H9 (cell line): ENCODE results near the gene PTPRN2. TPM values are rescaled to one million over a fixed set of nuclear protein-coding genes. Genes with fewer than 3 reads are reported as not detected.

Experiments used
- DNase-seq: peaks from one replicate; pipeline ENCODE4 v3.0.0-alpha.2; 2017
- H2AFZ ChIP-seq: one replicate; pipeline ENCODE4 v1.6.1; 2013; ENCODE audit warnings: mild to moderate bottlenecking, low read length, control low read depth, moderate library complexity
- H2AK5ac ChIP-seq: 2 replicates; pipeline ENCODE4 v1.6.1; 2013; ENCODE audit warnings: low read length, control low read depth, mixed read lengths; ENCODE audit not compliant: insufficient read length
- H2BK120ac ChIP-seq: one replicate; pipeline ENCODE4 v1.6.1; 2013; ENCODE audit warnings: low read depth, mild to moderate bottlenecking, low read length, control low read depth, inconsistent platforms; ENCODE audit not compliant: poor library complexity, severe bottlenecking
- H2BK12ac ChIP-seq: 2 replicates; pipeline ENCODE4 v1.6.1; 2013; ENCODE audit warnings: low read length, control low read depth, mixed read lengths, low read depth; ENCODE audit not compliant: insufficient read length
- H2BK15ac ChIP-seq: 2 replicates; pipeline ENCODE4 v1.6.1; 2013; ENCODE audit warnings: low read depth, low read length, control low read depth
- H2BK20ac ChIP-seq: one replicate; pipeline ENCODE4 v1.6.1; 2013; ENCODE audit warnings: low read depth, mild to moderate bottlenecking, low read length, control low read depth, inconsistent platforms; ENCODE audit not compliant: poor library complexity, severe bottlenecking
- H2BK5ac ChIP-seq: 2 replicates; pipeline ENCODE4 v1.6.1; 2013; ENCODE audit warnings: low read length, control low read depth, mixed read lengths; ENCODE audit not compliant: insufficient read length
- H3K14ac ChIP-seq: 2 replicates; pipeline ENCODE4 v1.6.1; 2013; ENCODE audit warnings: low read length, control low read depth; ENCODE audit not compliant: insufficient read depth
- H3K18ac ChIP-seq: 2 replicates; pipeline ENCODE4 v1.6.1; 2013; ENCODE audit warnings: low read depth, mild to moderate bottlenecking, mixed read lengths, low read length, control low read depth; ENCODE audit not compliant: insufficient read length
- H3K23ac ChIP-seq: 2 replicates; pipeline ENCODE4 v1.6.1; 2013; ENCODE audit warnings: low read length, control low read depth, mixed read lengths, low read depth; ENCODE audit not compliant: insufficient read length
- H3K23me2 ChIP-seq: 2 replicates; pipeline ENCODE4 v1.6.1; 2013; ENCODE audit warnings: low read depth, mild to moderate bottlenecking, mixed read lengths, low read length, control low read depth; ENCODE audit not compliant: insufficient read length, poor library complexity, severe bottlenecking
- H3K27ac ChIP-seq: 2 replicates; pipeline ENCODE4 v1.5.1; 2013; ENCODE audit warnings: low read length, control low read depth, mixed read lengths, low read depth; ENCODE audit not compliant: insufficient read length
- H3K27me3 ChIP-seq: 2 replicates; pipeline ENCODE4 v1.6.1; 2013; ENCODE audit warnings: low read length, control low read depth, inconsistent platforms; ENCODE audit not compliant: insufficient read depth
- H3K4ac ChIP-seq: 2 replicates; pipeline ENCODE4 v1.6.1; 2013; ENCODE audit warnings: low read depth, mild to moderate bottlenecking, control low read depth, inconsistent platforms, low read length, moderate library complexity
- H3K4me1 ChIP-seq: 2 replicates; pipeline ENCODE4 v1.6.1; 2013; ENCODE audit warnings: low read length, control low read depth, inconsistent platforms; ENCODE audit not compliant: insufficient read depth
- H3K4me2 ChIP-seq: 2 replicates; pipeline ENCODE4 v1.6.1; 2013; ENCODE audit warnings: low read length, control low read depth, mixed read lengths; ENCODE audit not compliant: insufficient read length, insufficient read depth
- H3K56ac ChIP-seq: 2 replicates; pipeline ENCODE4 v1.6.1; 2013; ENCODE audit warnings: low read depth, mild to moderate bottlenecking, mixed read lengths, low read length, control low read depth; ENCODE audit not compliant: insufficient read length
- H3K79me1 ChIP-seq: 2 replicates; pipeline ENCODE4 v1.6.1; 2013; ENCODE audit warnings: low read depth, mild to moderate bottlenecking, moderate library complexity, low read length, control low read depth, inconsistent platforms; ENCODE audit not compliant: insufficient read depth, poor library complexity, severe bottlenecking
- H3K79me2 ChIP-seq: 2 replicates; pipeline ENCODE4 v1.6.1; 2013; ENCODE audit warnings: low read length, control low read depth, inconsistent platforms; ENCODE audit not compliant: insufficient read depth
- H3K9ac ChIP-seq: 2 replicates; pipeline ENCODE4 v1.6.1; 2013; ENCODE audit warnings: low read length, control low read depth, mixed read lengths; ENCODE audit not compliant: insufficient read length; ENCODE audit errors: extremely low read depth
- H3K9me3 ChIP-seq: one replicate; pipeline ENCODE4 v1.6.1; 2013; ENCODE audit warnings: low read depth, low read length, inconsistent platforms; ENCODE audit not compliant: control insufficient read depth
- H3T11ph ChIP-seq: one replicate; pipeline ENCODE4 v1.6.1; 2013; ENCODE audit warnings: mild to moderate bottlenecking, low read length, control low read depth, inconsistent platforms
- H4K20me1 ChIP-seq: one replicate; pipeline ENCODE4 v1.6.1; 2013; ENCODE audit not compliant: control insufficient read depth, insufficient read length, insufficient read depth
- H4K5ac ChIP-seq: 2 replicates; pipeline ENCODE4 v1.6.1; 2013; ENCODE audit warnings: low read depth, mild to moderate bottlenecking, mixed read lengths, low read length, control low read depth; ENCODE audit not compliant: insufficient read length
- H4K8ac ChIP-seq: replicated peaks from 2 replicates; pipeline ENCODE4 v1.6.1; 2013; ENCODE audit warnings: low read length, control low read depth, mixed read lengths, low read depth; ENCODE audit not compliant: insufficient read length
- H4K91ac ChIP-seq: 2 replicates; pipeline ENCODE4 v1.6.1; 2013; ENCODE audit warnings: low read depth, mild to moderate bottlenecking, moderate library complexity, mixed read lengths, low read length, control low read depth; ENCODE audit not compliant: insufficient read length
- H3K27ac Mint-ChIP-seq, 3 experiments: 2 replicates in 2 of 3; 3 replicates in 1 of 3; pipeline ENCODE4 v1.8.0; 2020 to 2021; ENCODE audit warnings: mixed read lengths in 3 of 3, mild to moderate bottlenecking in 1 of 3, moderate library complexity in 1 of 3
- H3K27me3 Mint-ChIP-seq: 2 replicates; pipeline ENCODE4 v1.8.0; 2021; ENCODE audit warnings: low read depth, mild to moderate bottlenecking, moderate library complexity, mixed read lengths
- H3K36me3 Mint-ChIP-seq, 3 experiments: 2 replicates in 2 of 3; 3 replicates in 1 of 3; pipeline ENCODE4 v1.8.0; 2020 to 2021; ENCODE audit warnings: low read depth in 3 of 3, mixed read lengths in 3 of 3; ENCODE audit not compliant: insufficient read depth in 1 of 3
- H3K4me1 Mint-ChIP-seq, 2 experiments: 2 replicates each; pipeline ENCODE4 v1.8.0; 2020; ENCODE audit warnings: mixed read lengths in 2 of 2
- H3K4me3 Mint-ChIP-seq, 2 experiments: 2 replicates in 1 of 2; 3 replicates in 1 of 2; pipeline ENCODE4 v1.8.0; 2020 to 2021; ENCODE audit warnings: mild to moderate bottlenecking in 2 of 2, mixed read lengths in 2 of 2, moderate library complexity in 1 of 2
- H3K9me3 Mint-ChIP-seq, 2 experiments: 2 replicates in 1 of 2; 3 replicates in 1 of 2; pipeline ENCODE4 v1.8.0; 2020; ENCODE audit warnings: mild to moderate bottlenecking in 2 of 2, mixed read lengths in 2 of 2, moderate library complexity in 1 of 2
- WGBS: extraction: QIAGEN DNeasy Blood & Tissue Kit; methylation state at CpG from one replicate; pipeline ENCODE4 v1.1.7; 2013; ENCODE audit warnings: missing lambda C conversion rate, low lambda C conversion rate, mixed read lengths; ENCODE audit not compliant: insufficient read length; ENCODE audit errors: extremely low coverage; 5-methylcytosine and 5-hydroxymethylcytosine counted together
- total RNA-seq: library from RNA; stranded (reverse); gene quantifications from 2 replicates; pipeline ENCODE4 v1.2.1, GENCODE V29; 2021
- TF ChIP-seq, protein P1 (sequence below): fragments of 200-600 bp; sonication (generic); conservative IDR thresholded peaks from 3 replicates; pipeline ENCODE4 v1.8.0; 2021; ENCODE audit warnings: antibody characterized with exemption, mild to moderate bottlenecking

Gene PTPRN2
- total RNA-seq, 1 experiment from 2014 or later = 5.2 TPM

- no peak overlapping the region for H3K23ac ChIP-seq
- Mint-ChIP-seq H3K27ac (peak overlapping the region in 1 of 3 experiments; percentile 57; a peak in 2 of 7 replicates), H3K4me1 (peaks cover 29% of the 10 kb centered on the region in 2 experiments), H3K4me3 (no peak overlapping the region; a peak in 1 of 5 replicates), H3K9me3 (peaks cover 0 to 5% of the 10 kb centered on the region in 2 experiments; a peak in 3 of 5 replicates), H3K36me3 (peaks cover 0 to 14% (median 0%) of the 10 kb centered on the region in 3 experiments; a peak in 4 of 7 replicates), H3K27me3 (peaks cover under 1% of the 10 kb centered on the region)
- no peak overlapping the region for H2BK5ac ChIP-seq
- H4K5ac ChIP-seq = no peak overlapping the region
- no peaks in the 10 kb centered on the region for H3K23me2 ChIP-seq
- H3K56ac ChIP-seq = no peak overlapping the region
- no peak for DNase-seq
- H3K9ac ChIP-seq = no peak overlapping the region
- WGBS = no CpG with 5 or more reads among the region's 19 CpGs
- H3K18ac ChIP-seq = no peak overlapping the region
- H3K9me3 ChIP-seq = no peaks in the 10 kb centered on the region
- no peak overlapping the region for H2BK15ac ChIP-seq
- H3K79me1 ChIP-seq = no peaks in the 10 kb centered on the region
- H3K27me3 ChIP-seq = no peaks in the 10 kb centered on the region
- H4K8ac ChIP-seq = no peak overlapping the region
- no peak overlapping the region for H2BK120ac ChIP-seq
- H3T11ph ChIP-seq = no peak overlapping the region
- no peak overlapping the region for H3K4me2 ChIP-seq
- no peak overlapping the region for H4K91ac ChIP-seq
- no peak overlapping the region for H3K27ac ChIP-seq
- no peak overlapping the region for H2AK5ac ChIP-seq
- no peak overlapping the region for H3K4ac ChIP-seq
- no peak overlapping the region for H2AFZ ChIP-seq
- no peak overlapping the region for H2BK12ac ChIP-seq
- no peaks in the 10 kb centered on the region for H3K79me2 ChIP-seq
- peaks cover 6% of the 10 kb centered on the region; the same call in 1 of the 2 replicates for H3K4me1 ChIP-seq
- H2BK20ac ChIP-seq = no peak overlapping the region
- H4K20me1 ChIP-seq = no peaks in the 10 kb centered on the region
- no peak overlapping the region for H3K14ac ChIP-seq
- TF ChIP-seq, protein P1, sequence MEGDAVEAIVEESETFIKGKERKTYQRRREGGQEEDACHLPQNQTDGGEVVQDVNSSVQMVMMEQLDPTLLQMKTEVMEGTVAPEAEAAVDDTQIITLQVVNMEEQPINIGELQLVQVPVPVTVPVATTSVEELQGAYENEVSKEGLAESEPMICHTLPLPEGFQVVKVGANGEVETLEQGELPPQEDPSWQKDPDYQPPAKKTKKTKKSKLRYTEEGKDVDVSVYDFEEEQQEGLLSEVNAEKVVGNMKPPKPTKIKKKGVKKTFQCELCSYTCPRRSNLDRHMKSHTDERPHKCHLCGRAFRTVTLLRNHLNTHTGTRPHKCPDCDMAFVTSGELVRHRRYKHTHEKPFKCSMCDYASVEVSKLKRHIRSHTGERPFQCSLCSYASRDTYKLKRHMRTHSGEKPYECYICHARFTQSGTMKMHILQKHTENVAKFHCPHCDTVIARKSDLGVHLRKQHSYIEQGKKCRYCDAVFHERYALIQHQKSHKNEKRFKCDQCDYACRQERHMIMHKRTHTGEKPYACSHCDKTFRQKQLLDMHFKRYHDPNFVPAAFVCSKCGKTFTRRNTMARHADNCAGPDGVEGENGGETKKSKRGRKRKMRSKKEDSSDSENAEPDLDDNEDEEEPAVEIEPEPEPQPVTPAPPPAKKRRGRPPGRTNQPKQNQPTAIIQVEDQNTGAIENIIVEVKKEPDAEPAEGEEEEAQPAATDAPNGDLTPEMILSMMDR = no peak
Observed at GRCh38 chr7:157799076-157799685, 788.4 kb downstream of the PTPRN2 start.
